HG03025 (cell line): ENCODE measurements around the gene FAM228B.
"Not testable (repeated sequence)": the region's sequence is repeated elsewhere in the genome, so short reads cannot be mapped to it uniquely, and the experiment has no call there.

Experiments used
- ATAC-seq: cut with Tn5 transposase; IDR thresholded peaks from one replicate; pipeline ENCODE4 v1.9.1; 2021; ENCODE audit warnings: mild to moderate bottlenecking, moderate library complexity; ENCODE audit not compliant: unreplicated experiment, low FRiP score

Gene FAM228B

DNA sequence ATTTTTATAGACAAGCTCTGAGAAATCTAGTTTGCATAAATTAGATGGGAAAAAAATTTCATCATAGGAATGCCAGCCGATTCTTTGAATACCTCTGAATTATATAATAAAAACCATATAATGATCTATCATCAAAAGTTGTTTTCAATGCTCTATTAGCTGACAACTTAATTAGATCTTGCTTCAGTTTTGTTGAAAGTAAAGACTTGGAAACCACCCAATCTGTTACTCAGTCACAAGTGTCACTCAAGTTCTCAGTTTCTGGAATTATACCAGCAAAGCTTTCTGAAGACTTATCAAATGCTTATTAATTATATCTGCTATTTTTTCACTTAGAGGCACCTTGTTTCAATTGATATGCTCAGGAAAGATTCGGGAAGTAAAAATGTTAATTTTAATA lies 21.3 kb upstream of the FAM228B start:
- ATAC-seq, result no peak

DNA sequence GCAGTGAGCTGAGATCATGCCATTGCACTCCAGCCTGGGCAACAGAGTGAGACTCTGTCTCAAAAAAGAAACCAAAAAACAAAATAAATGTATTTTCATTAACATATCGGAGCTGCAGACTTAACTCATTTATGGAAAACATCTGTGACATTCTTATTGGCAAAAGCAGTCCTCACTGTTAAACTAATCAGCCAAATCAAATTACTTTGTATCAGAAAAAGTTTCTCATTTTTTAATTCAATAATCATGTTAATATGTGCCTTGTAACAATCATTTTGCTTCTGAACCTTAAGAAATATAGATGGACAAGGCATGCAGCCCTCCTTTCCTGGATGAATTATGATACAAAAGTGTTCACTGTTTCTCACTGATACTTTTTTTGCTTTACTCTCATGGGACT lies 20.6 kb upstream of the FAM228B start:
- no peak for ATAC-seq

DNA sequence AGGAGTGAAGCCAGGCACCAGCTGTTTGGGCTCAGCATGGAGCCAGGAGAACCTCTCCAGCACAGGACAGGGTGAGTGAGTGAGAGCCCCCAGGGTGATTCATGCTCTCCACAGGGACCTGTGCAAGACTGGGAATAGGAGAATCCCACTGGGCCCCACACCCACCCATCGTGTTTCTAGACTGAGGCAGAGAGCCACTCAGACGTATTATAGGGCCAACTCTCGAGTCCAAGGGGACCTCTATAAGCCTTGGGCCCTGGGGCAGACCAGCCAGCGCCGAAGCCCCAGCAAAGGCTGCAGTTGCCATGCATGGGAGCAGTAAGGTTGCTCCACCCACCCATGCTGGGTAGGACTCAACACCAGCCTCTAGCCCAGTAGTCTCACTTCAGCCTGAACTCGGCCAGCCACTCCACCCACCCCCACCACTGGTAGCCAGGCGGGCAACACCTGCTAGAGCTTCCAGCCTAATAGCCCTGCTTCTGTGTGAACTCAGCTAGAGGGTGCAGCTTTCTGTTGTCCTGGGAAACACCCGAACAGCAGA lies 19.1 kb upstream of the FAM228B start:
- ATAC-seq, result no peak

DNA sequence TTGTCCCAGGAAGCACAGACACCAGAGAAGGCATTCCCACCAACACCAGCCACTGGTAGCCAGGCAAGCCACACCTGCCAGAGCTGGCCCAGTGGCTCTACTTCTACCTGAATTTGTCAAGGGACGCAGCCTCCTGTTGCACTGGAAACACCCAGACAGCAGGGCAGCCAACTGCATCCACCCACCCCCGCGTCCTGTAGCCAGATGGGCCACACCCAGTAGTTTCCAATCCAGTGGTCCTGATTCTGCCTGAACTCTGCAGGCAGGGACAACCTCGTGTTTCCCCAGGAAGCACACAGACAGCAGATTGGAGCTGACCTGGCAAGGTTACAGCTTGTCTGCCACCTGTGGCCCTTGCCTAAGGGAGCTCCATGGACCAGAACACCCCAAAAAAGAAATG lies 18.4 kb upstream of the FAM228B start:
- ATAC-seq, result no peak

DNA sequence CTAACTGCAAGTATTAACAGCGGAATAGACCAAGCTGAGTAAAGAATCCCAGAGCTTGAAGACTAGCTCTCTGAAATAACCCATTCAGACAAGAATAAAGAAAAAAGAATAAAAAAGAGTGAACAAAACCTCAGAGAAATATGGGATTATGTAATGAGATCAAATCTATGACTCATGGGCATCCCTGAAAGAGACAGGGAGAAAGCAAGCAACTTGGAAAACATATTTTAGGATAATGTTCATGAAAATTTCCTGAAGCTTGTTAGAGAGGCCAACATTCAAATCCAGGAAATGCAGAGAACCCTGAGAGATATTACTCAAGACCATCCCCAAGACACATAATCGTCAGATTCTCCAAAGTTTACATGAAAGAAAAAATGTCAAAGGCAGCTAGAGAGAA lies 17.5 kb upstream of the FAM228B start:
- ATAC-seq, result no peak

DNA sequence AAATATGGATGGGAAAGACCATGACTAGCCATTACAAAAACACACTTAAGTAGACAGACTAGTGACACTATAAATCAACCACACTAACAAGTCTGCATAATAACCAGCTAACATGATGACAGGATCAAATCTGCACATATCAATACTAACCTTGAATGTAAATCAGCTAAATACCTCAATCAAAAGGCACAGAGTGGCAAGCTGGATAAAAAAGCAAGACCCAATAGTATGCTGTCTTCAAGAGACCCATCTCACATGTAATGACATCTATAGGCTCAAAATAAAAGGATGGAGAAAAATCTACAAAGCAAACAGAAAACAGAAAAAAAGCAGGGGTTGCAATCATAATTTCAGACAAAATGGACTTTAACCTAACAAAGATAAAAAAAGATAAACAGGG lies 16.5 kb upstream of the FAM228B start:
- no peak for ATAC-seq

- ATAC-seq, result no peak
Measured at GRCh38 chr2:24107336-24107735, 15.9 kb upstream of the FAM228B start.

- ATAC-seq, result not testable (repeated sequence)
Measured at GRCh38 chr2:24109431-24109830, 13.8 kb upstream of the FAM228B start.

- no peak for ATAC-seq
Measured at GRCh38 chr2:24110660-24111303, 12.5 kb upstream of the FAM228B start.

DNA sequence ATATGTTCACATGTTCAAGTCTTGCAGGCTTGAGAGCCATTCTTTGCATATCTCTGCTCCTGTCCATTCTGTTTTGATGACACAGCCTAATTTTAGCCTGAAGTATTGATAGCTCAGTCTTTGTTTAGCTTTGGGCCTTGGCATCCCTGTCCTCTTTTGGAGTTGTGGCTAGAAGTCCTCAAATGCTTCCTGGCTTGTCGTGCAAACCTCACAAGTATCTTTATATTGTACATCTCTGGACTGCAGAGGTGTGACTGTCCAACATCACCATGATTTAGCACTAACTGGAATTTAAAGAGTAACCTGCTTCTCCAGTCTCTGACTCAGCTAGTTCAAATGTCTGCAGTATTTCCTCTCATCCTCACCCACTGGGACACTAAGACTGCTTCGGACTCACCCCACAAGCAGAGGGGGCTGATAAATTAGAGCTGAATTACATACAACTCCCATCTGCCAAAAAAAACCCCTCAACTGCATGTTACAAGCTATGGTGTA lies 11.8 kb upstream of the FAM228B start:
- ATAC-seq, result no peak

- ATAC-seq, result no peak
Measured at GRCh38 chr2:24115057-24115456, 8.2 kb upstream of the FAM228B start.

DNA sequence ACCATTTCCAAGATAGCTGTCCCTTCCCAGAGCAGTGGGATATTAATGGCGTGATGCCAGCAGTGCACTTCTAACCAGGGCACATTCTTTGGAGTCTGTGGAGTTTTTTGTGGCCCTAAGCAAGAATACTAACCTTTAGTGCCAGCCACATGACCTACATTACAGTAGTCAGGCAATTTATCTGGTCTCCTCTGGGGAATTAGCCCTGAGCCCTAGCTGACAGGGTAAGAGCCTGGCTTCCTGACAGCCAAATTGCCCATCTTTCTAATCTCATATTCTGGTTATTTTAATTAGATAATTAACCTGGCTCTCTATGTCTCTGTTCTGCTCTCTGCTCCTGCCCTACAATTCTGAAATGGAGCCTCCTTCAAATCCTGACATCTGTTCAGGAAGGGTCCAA lies 5.4 kb upstream of the FAM228B start:
- no peak for ATAC-seq

DNA sequence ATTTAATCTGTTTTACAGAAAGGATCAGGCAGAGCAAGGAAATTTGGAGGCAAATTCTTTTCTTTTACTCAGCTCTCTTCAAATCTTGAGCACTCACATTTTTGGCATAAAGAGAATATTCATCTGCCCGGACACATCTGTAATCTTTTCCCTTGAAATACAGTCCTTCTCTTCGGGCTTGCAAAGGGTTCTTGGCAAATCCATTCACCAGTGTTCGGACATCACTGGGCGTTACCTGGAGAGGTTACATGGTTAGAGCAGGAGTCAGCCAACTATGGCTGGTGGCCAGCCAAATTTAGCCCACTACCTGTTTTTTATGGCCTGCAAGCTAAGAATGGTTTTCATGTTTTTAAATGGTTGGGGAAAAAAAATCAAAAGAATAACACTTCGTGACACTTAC lies 2.2 kb upstream of the FAM228B start:
- ATAC-seq, result no peak

- no peak for ATAC-seq
Measured at GRCh38 chr2:24121469-24121868, 1.8 kb upstream of the FAM228B start.

DNA sequence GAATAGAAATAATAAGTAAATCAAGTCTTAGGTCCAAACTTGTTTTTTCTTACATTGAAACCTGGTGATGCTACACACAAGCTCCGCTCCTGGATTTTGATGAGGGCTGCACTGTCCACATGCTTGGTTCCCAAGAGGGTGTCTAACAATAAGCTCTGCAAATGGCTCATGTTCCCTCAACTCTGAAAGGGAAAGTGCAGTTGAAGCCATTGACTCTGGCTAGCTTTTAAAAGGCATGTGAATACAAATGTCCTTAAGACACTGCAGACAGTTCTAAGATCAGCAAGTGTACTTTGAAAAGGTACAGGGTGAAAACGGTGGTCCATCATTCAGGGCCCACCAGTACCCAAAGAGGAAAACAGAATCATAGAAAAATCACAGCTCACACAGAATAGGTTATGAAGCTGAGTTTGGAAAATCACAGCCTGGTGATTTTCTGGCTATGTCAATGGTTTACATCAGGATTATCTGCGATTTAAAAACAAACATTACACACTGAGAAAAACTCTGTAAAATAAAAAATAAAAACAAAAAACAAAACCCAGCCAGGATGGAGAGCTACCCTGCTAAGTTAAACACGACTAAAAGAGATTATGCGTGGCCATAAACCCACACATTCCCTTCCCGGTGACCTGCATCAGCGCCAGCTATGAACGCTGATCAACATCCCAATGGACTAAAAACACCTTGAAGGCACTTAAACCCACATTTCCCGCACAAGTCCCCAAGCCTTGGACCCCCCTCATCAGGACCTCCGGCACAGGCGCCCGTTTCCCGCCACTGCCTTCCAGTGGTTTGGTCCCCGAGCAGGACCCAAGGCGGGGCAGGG lies 689 bp upstream of the FAM228B start:
- ATAC-seq, result no peak

GRCh38 chr2:24123922-24124580 lies 782 bp downstream of the FAM228B start:
- no peak for ATAC-seq

DNA sequence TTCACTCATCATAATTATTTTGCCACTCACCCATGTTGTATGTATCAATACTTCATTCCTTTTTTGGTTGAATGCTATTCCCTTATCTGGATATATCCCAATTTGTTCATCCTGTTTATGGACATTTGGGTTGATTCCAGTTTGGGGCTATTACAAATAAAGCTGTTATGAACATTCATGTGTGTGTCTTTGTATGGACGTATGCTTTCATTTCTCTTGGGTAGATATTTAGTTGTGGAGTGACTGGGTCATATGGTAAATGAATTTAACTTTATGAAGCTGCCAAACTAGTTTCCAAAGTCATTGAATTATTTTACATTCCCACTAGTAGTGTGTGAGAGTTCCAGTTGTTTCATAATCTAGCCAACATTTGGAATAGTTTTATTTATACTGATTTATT lies 2.7 kb downstream of the FAM228B start:
- no peak for ATAC-seq

- ATAC-seq, result no peak
Measured at GRCh38 chr2:24132543-24132942, 9.3 kb downstream of the FAM228B start.

DNA sequence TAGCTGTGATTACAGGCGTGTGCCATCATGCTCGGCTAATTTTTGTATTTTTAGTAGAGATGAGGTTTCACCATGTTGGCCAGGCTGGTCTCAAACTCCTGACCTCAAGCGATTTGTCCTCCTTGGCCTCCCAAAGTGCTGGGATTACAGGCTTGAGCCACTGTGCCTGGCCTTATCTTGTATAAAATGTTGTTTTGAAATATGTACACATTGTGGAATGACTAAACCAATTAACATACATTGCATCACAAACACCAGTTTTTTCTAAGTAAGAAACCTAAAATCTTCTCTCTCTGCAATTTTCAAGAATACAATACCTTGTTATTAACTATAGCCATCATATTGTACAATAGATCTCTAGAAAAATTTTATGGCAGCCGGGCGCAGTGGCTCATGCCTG lies 17.0 kb downstream of the FAM228B start:
- not testable (repeated sequence) for ATAC-seq

DNA sequence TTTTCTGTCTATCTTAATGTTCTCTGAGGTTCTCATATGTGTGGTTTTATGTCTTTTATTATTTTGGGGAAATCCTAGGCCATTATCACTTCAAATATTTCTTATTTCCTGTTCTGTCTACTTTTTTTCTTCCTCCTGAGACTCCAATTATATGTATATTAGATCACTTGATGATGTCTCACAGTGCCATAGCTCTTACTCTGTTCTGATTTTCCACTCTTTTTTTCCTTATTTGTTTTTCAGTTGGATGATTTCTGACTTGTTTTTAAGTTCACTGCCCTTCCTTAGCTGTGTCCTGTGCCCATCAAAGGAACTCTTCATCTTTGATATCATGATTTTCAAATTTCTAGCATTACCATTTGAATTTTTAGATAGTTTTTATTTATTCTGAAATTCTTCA lies 24.1 kb downstream of the FAM228B start:
- no peak for ATAC-seq
